ENCODE results near the gene CUEDC2.

- TF ChIP-seq ESRRA (CRISPR knock-in tag; IDR thresholded peaks at IDR 0.05; ENCODE audit: borderline replicate concordance) (no peak), TEAD4 (CRISPR knock-in tag; IDR thresholded peaks at IDR 0.05) (no peak), CTCF (IDR thresholded peaks at IDR 0.05) (no peak), ZNF232 (CRISPR knock-in tag; IDR thresholded peaks at IDR 0.05) (no peak), ATF3 (CRISPR knock-in tag; conservative IDR thresholded peaks at IDR 0.05) (no peak), ELF4 (CRISPR knock-in tag; IDR thresholded peaks at IDR 0.05; ENCODE audit: low read depth) (no peak)
- TF ChIP-seq, protein P1, sequence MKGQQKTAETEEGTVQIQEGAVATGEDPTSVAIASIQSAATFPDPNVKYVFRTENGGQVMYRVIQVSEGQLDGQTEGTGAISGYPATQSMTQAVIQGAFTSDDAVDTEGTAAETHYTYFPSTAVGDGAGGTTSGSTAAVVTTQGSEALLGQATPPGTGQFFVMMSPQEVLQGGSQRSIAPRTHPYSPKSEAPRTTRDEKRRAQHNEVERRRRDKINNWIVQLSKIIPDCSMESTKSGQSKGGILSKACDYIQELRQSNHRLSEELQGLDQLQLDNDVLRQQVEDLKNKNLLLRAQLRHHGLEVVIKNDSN (CRISPR knock-in tag; IDR thresholded peaks at IDR 0.05): no peak
Measured at GRCh38 chr10:102480396-102480795, 48.0 kb upstream of the CUEDC2 start.

Measured in WTC11 (cell line).